GM11168 (cell line): ENCODE measurements around the gene SP3.

Source experiments
- in situ Hi-C: fragments of 300-500 bp; cut with MboI; formaldehyde crosslinking; loops from one replicate; pipeline ENCODE4 v1.12.0; 2022; ENCODE audit warnings: low sequenced_read_pairs; ENCODE audit not compliant: unreplicated experiment

The SP3 gene

GRCh38 chr2:173868406-173868805 is 96.8 kb downstream of the SP3 start:
- in situ Hi-C loops: no loop called here

- in situ Hi-C loops: no loop called here
Measured at GRCh38 chr2:173866874-173867618, 98.1 kb downstream of the SP3 start.

- in situ Hi-C loops: no loop called here
Measured at GRCh38 chr2:173865971-173866873, 99.0 kb downstream of the SP3 start.

DNA sequence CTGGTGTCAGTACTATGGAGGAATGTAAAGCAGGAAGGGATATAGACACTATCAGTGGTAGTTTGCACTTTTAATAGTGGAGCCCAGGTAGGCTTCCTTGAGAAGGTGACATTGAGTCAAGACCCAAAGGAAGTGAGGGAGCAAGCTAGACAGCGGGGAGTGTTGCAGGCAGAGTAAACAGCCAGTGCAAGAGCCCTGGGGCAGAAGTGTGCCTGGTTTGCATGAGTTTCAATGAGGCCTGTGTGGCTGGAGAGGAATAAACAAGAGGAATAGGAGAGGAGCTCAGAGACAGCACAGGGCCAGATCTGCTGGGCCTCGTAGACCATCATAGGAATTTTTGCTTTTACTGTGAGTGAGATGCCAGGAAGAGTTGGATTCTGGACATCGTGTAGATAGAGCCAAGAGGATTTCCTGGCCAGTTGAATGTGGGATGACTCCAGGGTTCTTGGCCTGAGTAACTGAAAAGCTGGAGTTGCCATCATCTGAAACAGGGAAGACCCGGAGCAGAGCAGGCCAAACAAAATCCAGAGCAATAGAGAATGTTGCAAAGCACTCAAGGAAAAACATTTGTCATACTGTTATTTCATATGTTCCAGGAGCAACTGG is 102.5 kb downstream of the SP3 start:
- in situ Hi-C loops: no loop called here

DNA sequence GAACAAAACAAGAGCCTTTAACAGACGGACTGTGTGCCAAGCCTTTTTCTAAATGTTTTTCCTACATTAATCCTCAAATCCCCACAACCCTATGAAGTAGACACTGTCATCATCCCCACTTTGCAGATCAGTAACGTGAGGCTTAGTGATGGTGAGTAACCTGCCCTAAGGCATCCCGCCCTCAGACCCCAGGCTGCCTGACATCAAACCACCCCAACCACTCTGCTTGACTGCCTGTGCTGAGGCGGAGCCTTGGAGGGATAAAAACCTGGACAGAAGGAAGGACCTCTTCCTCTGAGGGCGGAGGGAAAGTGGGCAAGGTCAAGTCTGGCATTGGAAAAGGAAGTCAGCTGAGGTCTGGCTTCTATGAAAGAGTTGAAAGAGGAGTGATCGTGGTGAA is 104.6 kb downstream of the SP3 start:
- in situ Hi-C loops: no loop called here

GRCh38 chr2:173860082-173860481 is 105.1 kb downstream of the SP3 start:
- in situ Hi-C loops: no loop called here

- in situ Hi-C loops: no loop called here
Measured at GRCh38 chr2:173858291-173858731, 106.9 kb downstream of the SP3 start.
